Smooth muscle cell (in vitro differentiated cells): Measurements from ENCODE around the gene PPA2. TPM values are rescaled to one million over a fixed set of nuclear protein-coding genes. Genes with fewer than 3 reads are reported as not detected.

ENCODE experiments used
- DNase-seq: peaks from one replicate; lab custom pipeline; 2025; ENCODE audit not compliant: unreplicated experiment; lab: John Stamatoyannopoulos, UW
- H2AFZ ChIP-seq: fragments of 200-600 bp; sonication (generic); 2 replicates; pipeline ENCODE4 v1.6.0; 2016; ENCODE audit warnings: antibody characterized with exemption, low read depth, mild to moderate bottlenecking
- H3F3A ChIP-seq: fragments of 200-600 bp; sonication (generic); 2 replicates; pipeline ENCODE4 v1.6.0; 2017; ENCODE audit warnings: antibody characterized with exemption, low read depth
- H3K27ac ChIP-seq: fragments of 200-600 bp; sonication (generic); 2 replicates; pipeline ENCODE4 v1.5.1; 2016; ENCODE audit warnings: low read depth, mild to moderate bottlenecking
- H3K27me3 ChIP-seq: fragments of 200-600 bp; sonication (generic); 2 replicates; pipeline ENCODE4 v1.6.1; 2016; ENCODE audit warnings: low read depth, mild to moderate bottlenecking
- H3K36me3 ChIP-seq: fragments of 200-600 bp; sonication (generic); 2 replicates; pipeline ENCODE4 v1.5.1; 2016; ENCODE audit warnings: low read depth
- H3K4me1 ChIP-seq: fragments of 200-600 bp; sonication (generic); 2 replicates; pipeline ENCODE4 v1.5.1; 2016; ENCODE audit warnings: low read depth
- H3K4me2 ChIP-seq: fragments of 200-600 bp; sonication (generic); 2 replicates; pipeline ENCODE4 v1.6.0; 2016; ENCODE audit warnings: mild to moderate bottlenecking
- H3K4me3 ChIP-seq: fragments of 200-600 bp; sonication (generic); 2 replicates; pipeline ENCODE4 v1.5.1; 2016; ENCODE audit warnings: mild to moderate bottlenecking
- H3K79me2 ChIP-seq: fragments of 200-600 bp; sonication (generic); 2 replicates; pipeline ENCODE4 v1.6.0; 2016; ENCODE audit warnings: low read depth, mild to moderate bottlenecking
- H3K9ac ChIP-seq: fragments of 200-600 bp; sonication (generic); 2 replicates; pipeline ENCODE4 v1.6.0; 2016; ENCODE audit warnings: low read depth
- H3K9me3 ChIP-seq: fragments of 200-600 bp; sonication (generic); replicated peaks from 2 replicates; pipeline ENCODE4 v1.5.1; 2016; ENCODE audit warnings: low read depth
- H4K20me1 ChIP-seq: fragments of 200-600 bp; sonication (generic); 2 replicates; pipeline ENCODE4 v1.6.0; 2016; ENCODE audit warnings: low read depth
- CTCF ChIP-seq: fragments of 200-600 bp; sonication (generic); IDR thresholded peaks from 2 replicates; pipeline ENCODE4 v1.5.1; 2017; ENCODE audit warnings: borderline replicate concordance, mild to moderate bottlenecking, antibody characterized with exemption; ENCODE audit not compliant: insufficient read depth, poor library complexity, severe bottlenecking
- WGBS: methylation state at CpG from one replicate; pipeline ENCODE4 v1.1.7; 2016; ENCODE audit warnings: low lambda C conversion rate; 5-methylcytosine and 5-hydroxymethylcytosine counted together
- polyA plus RNA-seq: library from polyadenylated mRNA; unstranded; fragments of >200 nt; fragmentation: Nextera tagmentation; extraction: Ambion mirVana; gene quantifications from 2 replicates; pipeline ENCODE4 v1.2.1, GENCODE V29; 2016
- total RNA-seq: library from RNA; depleted of rRNA; stranded (reverse); fragments of >200 nt; gene quantifications from 2 replicates; pipeline ENCODE4 v1.2.3, GENCODE V29; 2014

PPA2 gene
- total and polyA plus RNA-seq, 2 experiments from 2014 or later: 84.4 to 96.5 TPM

- Histone ChIP-seq H3K4me1 (no peaks in the 10 kb centered on the region), H3F3A (no peaks in the 10 kb centered on the region), H3K4me3 (no peak overlapping the region), H3K4me2 (no peak overlapping the region), H3K9ac (no peak overlapping the region), H3K36me3 (no peaks in the 10 kb centered on the region), H2AFZ (no peak overlapping the region), H3K9me3 (no peaks in the 10 kb centered on the region), H3K79me2 (no peaks in the 10 kb centered on the region), H4K20me1 (no peaks in the 10 kb centered on the region), H3K27me3 (no peaks in the 10 kb centered on the region), H3K27ac (no peak overlapping the region)
- TF ChIP-seq CTCF: no peak
- no peak for DNase-seq
- WGBS: 93% methylated on average over 1 of the region's 1 CpG
Measured at GRCh38 chr4:105356194-105356593, 117.7 kb downstream of the PPA2 start.

- no peak overlapping the region for H3K27ac ChIP-seq
- no peaks in the 10 kb centered on the region for H3K27me3 ChIP-seq
- H3F3A ChIP-seq: no peaks in the 10 kb centered on the region
- H2AFZ ChIP-seq: no peak overlapping the region
- no peaks in the 10 kb centered on the region for H3K36me3 ChIP-seq
- H3K4me1 ChIP-seq: no peaks in the 10 kb centered on the region
- H3K4me2 ChIP-seq: no peak overlapping the region
- H3K9ac ChIP-seq: no peak overlapping the region
- H3K79me2 ChIP-seq: no peaks in the 10 kb centered on the region
- no peaks in the 10 kb centered on the region for H4K20me1 ChIP-seq
- WGBS: 75% methylated on average over 3 of the region's 3 CpGs
- H3K9me3 ChIP-seq: no peaks in the 10 kb centered on the region
- no peak for DNase-seq
- H3K4me3 ChIP-seq: no peak overlapping the region
- TF ChIP-seq CTCF: no peak
Measured at GRCh38 chr4:105352826-105353225, 121.0 kb downstream of the PPA2 start.

GRCh38 chr4:105351861-105352260 is 122.0 kb downstream of the PPA2 start:
- no peaks in the 10 kb centered on the region for H3K79me2 ChIP-seq
- no peak overlapping the region for H3K4me2 ChIP-seq
- no peaks in the 10 kb centered on the region for H4K20me1 ChIP-seq
- H3K9me3 ChIP-seq: no peaks in the 10 kb centered on the region
- H3K4me1 ChIP-seq: no peaks in the 10 kb centered on the region
- H2AFZ ChIP-seq: no peak overlapping the region
- no peak for TF ChIP-seq CTCF
- no peak overlapping the region for H3K27ac ChIP-seq
- DNase-seq: no peak
- H3K36me3 ChIP-seq: no peaks in the 10 kb centered on the region
- H3K4me3 ChIP-seq: no peak overlapping the region
- no peak overlapping the region for H3K9ac ChIP-seq
- 94% methylated on average over 2 of the region's 2 CpGs for WGBS
- H3F3A ChIP-seq: no peaks in the 10 kb centered on the region
- H3K27me3 ChIP-seq: no peaks in the 10 kb centered on the region

GRCh38 chr4:105350859-105351490 is 122.9 kb downstream of the PPA2 start:
- no peak overlapping the region for H3K9ac ChIP-seq
- H3K4me1 ChIP-seq: no peaks in the 10 kb centered on the region
- H3K27ac ChIP-seq: no peak overlapping the region
- no peaks in the 10 kb centered on the region for H3K27me3 ChIP-seq
- H3K4me3 ChIP-seq: no peak overlapping the region
- H3F3A ChIP-seq: no peaks in the 10 kb centered on the region
- H3K36me3 ChIP-seq: no peaks in the 10 kb centered on the region
- no peaks in the 10 kb centered on the region for H3K9me3 ChIP-seq
- no peak overlapping the region for H2AFZ ChIP-seq
- DNase-seq: no peak
- H4K20me1 ChIP-seq: no peaks in the 10 kb centered on the region
- no peak for TF ChIP-seq CTCF
- 78% methylated on average over 1 of the region's 1 CpG for WGBS
- H3K4me2 ChIP-seq: no peak overlapping the region
- H3K79me2 ChIP-seq: no peaks in the 10 kb centered on the region
